Neural cell (in vitro differentiated cells): ENCODE measurements around the gene TCEAL4. TPM values are rescaled to one million over a fixed set of nuclear protein-coding genes. Genes with fewer than 3 reads are reported as not detected.
A peak's percentile ranks its signal among the peaks of the same experiment; 100 is the strongest.

Experiments
- H2AFZ ChIP-seq: fragments of 200-600, 300-800 bp; sonication (generic), shearing (Covaris generic); 2 replicates; pipeline ENCODE4 v1.6.0; 2014; ENCODE audit warnings: low read depth, mild to moderate bottlenecking, antibody characterized with exemption, low read length, moderate library complexity
- H3F3A ChIP-seq: fragments of 200-600 bp; shearing (Covaris generic); 2 replicates; pipeline ENCODE4 v1.6.1; 2016; ENCODE audit warnings: mild to moderate bottlenecking, moderate library complexity, mixed read lengths, antibody characterized with exemption, low read length; ENCODE audit not compliant: insufficient read depth, poor library complexity, severe bottlenecking
- H3K27ac ChIP-seq: fragments of 200-600, 300-800 bp; sonication (generic), shearing (Covaris generic); 2 replicates; pipeline ENCODE4 v1.5.1; 2014; ENCODE audit warnings: mild to moderate bottlenecking, low read length, moderate library complexity
- H3K27me3 ChIP-seq: fragments of 300-800, 200-600 bp; sonication (generic), shearing (Covaris generic); 2 replicates; pipeline ENCODE4 v1.6.0; 2014; ENCODE audit warnings: mild to moderate bottlenecking, low read depth, low read length, moderate library complexity; ENCODE audit not compliant: insufficient read depth
- H3K36me3 ChIP-seq: fragments of 300-800, 200-600 bp; sonication (generic), shearing (Covaris generic); 2 replicates; pipeline ENCODE4 v1.5.1; 2014; ENCODE audit warnings: mild to moderate bottlenecking, antibody characterized with exemption, low read length, moderate library complexity; ENCODE audit not compliant: insufficient read depth
- H3K4me2 ChIP-seq: fragments of 300-800, 200-600 bp; sonication (generic), shearing (Covaris generic); 2 replicates; pipeline ENCODE4 v1.6.0; 2014; ENCODE audit warnings: mild to moderate bottlenecking, low read length
- H3K4me3 ChIP-seq: fragments of 300-800, 200-600 bp; sonication (generic), shearing (Covaris generic); 2 replicates; pipeline ENCODE4 v1.5.1; 2014; ENCODE audit warnings: mild to moderate bottlenecking, low read length, moderate library complexity
- H3K79me2 ChIP-seq: fragments of 200-600 bp; shearing (Covaris generic); replicated peaks from 2 replicates; pipeline ENCODE4 v1.6.0; 2014; ENCODE audit warnings: mild to moderate bottlenecking, low read length, moderate library complexity; ENCODE audit not compliant: insufficient read depth
- H3K9ac ChIP-seq: fragments of 300-800, 200-600 bp; sonication (generic), shearing (Covaris generic); 2 replicates; pipeline ENCODE4 v1.6.1; 2016; ENCODE audit warnings: mild to moderate bottlenecking, low read length, mixed read lengths
- H3K9me2 ChIP-seq: fragments of 200-600 bp; shearing (Covaris generic); 2 replicates; pipeline ENCODE4 v1.6.1; 2016; ENCODE audit warnings: mild to moderate bottlenecking, low read length, mixed read lengths; ENCODE audit not compliant: insufficient read depth
- H3K9me3 ChIP-seq: fragments of 200-600, 300-800 bp; sonication (generic), shearing (Covaris generic); 2 replicates; pipeline ENCODE4 v1.6.1; 2016; ENCODE audit warnings: mild to moderate bottlenecking, mixed run types, low read length, moderate library complexity, mixed read lengths
- H4K20me1 ChIP-seq: fragments of 200-600 bp; shearing (Covaris generic); 2 replicates; pipeline ENCODE4 v1.6.1; 2016; ENCODE audit warnings: mild to moderate bottlenecking, mixed run types; ENCODE audit not compliant: insufficient read depth
- CTCF ChIP-seq: fragments of 450-650 bp; IDR thresholded peaks from 2 replicates; pipeline ENCODE4 v1.5.1; 2014; ENCODE audit warnings: antibody characterized with exemption, mild to moderate bottlenecking, moderate library complexity; ENCODE audit not compliant: poor library complexity, severe bottlenecking
- EP300 ChIP-seq: fragments of 450-650 bp; conservative IDR thresholded peaks from 2 replicates; pipeline ENCODE4 v1.6.1; 2014; ENCODE audit warnings: antibody characterized with exemption, mild to moderate bottlenecking, moderate library complexity; ENCODE audit not compliant: poor library complexity, severe bottlenecking
- EZH2 ChIP-seq: fragments of 200-600, 300-800 bp; shearing (Covaris generic), sonication (generic); IDR thresholded peaks from 2 replicates; pipeline ENCODE4 v1.6.1; 2014; ENCODE audit warnings: antibody characterized with exemption, low read length, borderline replicate concordance, mild to moderate bottlenecking; ENCODE audit not compliant: insufficient read depth, poor library complexity, severe bottlenecking
- MXI1 ChIP-seq: fragments of 450-650 bp; conservative IDR thresholded peaks from 2 replicates; pipeline ENCODE4 v1.6.1; 2014; ENCODE audit warnings: antibody characterized with exemption, mild to moderate bottlenecking; ENCODE audit not compliant: poor library complexity, severe bottlenecking
- POLR2AphosphoS5 ChIP-seq: IDR thresholded peaks from 2 replicates; pipeline ENCODE4 v1.6.1; 2012
- RAD21 ChIP-seq: fragments of 450-650 bp; conservative IDR thresholded peaks from 2 replicates; pipeline ENCODE4 v1.6.1; 2014; ENCODE audit warnings: antibody characterized with exemption, mild to moderate bottlenecking, moderate library complexity
- REST ChIP-seq: IDR thresholded peaks from 2 replicates; pipeline ENCODE4 v1.6.1; 2012; ENCODE audit warnings: borderline replicate concordance
- SMC3 ChIP-seq: fragments of 450-650 bp; conservative IDR thresholded peaks from 2 replicates; pipeline ENCODE4 v1.6.1; 2014; ENCODE audit warnings: antibody characterized with exemption, mild to moderate bottlenecking, moderate library complexity; ENCODE audit not compliant: poor library complexity
- TAF1 ChIP-seq: IDR thresholded peaks from 2 replicates; pipeline ENCODE4 v1.6.1; 2012; ENCODE audit warnings: low read depth
- polyA plus RNA-seq: library from polyadenylated mRNA; depleted of rRNA; stranded (reverse); fragments of >200 nt; gene quantifications from 2 replicates; pipeline ENCODE4 v1.2.3, GENCODE V29; 2014

Gene TCEAL4
- polyA plus RNA-seq, 1 donor from 2014 or later: 130 TPM

GRCh38 chrX:103573202-103573601, 12.1 kb upstream of the TCEAL4 start:
- Histone ChIP-seq H4K20me1 (no peaks in the 10 kb centered on the region), H3K36me3 (no peaks in the 10 kb centered on the region), H3K79me2 (no peaks in the 10 kb centered on the region), H3K4me2 (no peak overlapping the region), H3K9me3 (no peaks in the 10 kb centered on the region), H3K4me3 (no peak overlapping the region), H3F3A (no peaks in the 10 kb centered on the region), H3K27me3 (no peaks in the 10 kb centered on the region), H3K9ac (no peak overlapping the region), H2AFZ (no peak overlapping the region), H3K9me2 (no peaks in the 10 kb centered on the region), H3K27ac (no peak overlapping the region)
- TF ChIP-seq SMC3 (no peak), EZH2 (no peak), RAD21 (no peak), POLR2AphosphoS5 (no peak), TAF1 (no peak), MXI1 (no peak), REST (no peak), EP300 (no peak), CTCF (no peak)

GRCh38 chrX:103584596-103584995, 719 bp upstream of the TCEAL4 start:
- peak overlapping the region; percentile 14 for H2AFZ ChIP-seq

More at GRCh38 chrX:103584596-103584995, 719 bp upstream of the TCEAL4 start:
- peak overlapping the region; percentile 78 for H3K27ac ChIP-seq
- H3F3A ChIP-seq: no peaks in the 10 kb centered on the region
- H3K79me2 ChIP-seq: peaks cover 5% of the 10 kb centered on the region
- no peak for TF ChIP-seq RAD21
- TF ChIP-seq EP300: no peak
- TF ChIP-seq TAF1: no peak
- no peak for TF ChIP-seq EZH2
- no peak for TF ChIP-seq MXI1
- TF ChIP-seq SMC3: no peak
- no peak for TF ChIP-seq CTCF
- no peak for TF ChIP-seq REST
- no peak for TF ChIP-seq POLR2AphosphoS5
- no peaks in the 10 kb centered on the region for H3K27me3 ChIP-seq
- no peaks in the 10 kb centered on the region for H4K20me1 ChIP-seq
- H3K36me3 ChIP-seq: no peaks in the 10 kb centered on the region
- H3K9me2 ChIP-seq: no peaks in the 10 kb centered on the region
- no peak overlapping the region for H3K4me2 ChIP-seq
- peak overlapping the region; percentile 75 for H3K4me3 ChIP-seq
- H3K9me3 ChIP-seq: no peaks in the 10 kb centered on the region
- H3K9ac ChIP-seq: peak overlapping the region; percentile 86
